NCI-H2081 (cell line): Measurements from ENCODE around the gene NDUFS4.
"Not testable (repeated sequence)": the region's sequence is repeated elsewhere in the genome, so short reads cannot be mapped to it uniquely, and the experiment has no call there.

ENCODE experiments used
- DNase-seq, 2 experiments: peaks; one replicate each; lab custom pipeline; 2025; lab: John Stamatoyannopoulos, UW

NDUFS4 gene

GRCh38 chr5:53560506-53561191, at the start of gene NDUFS4:
NDUFS4 (plus strand) TSS chr5:53560639; CDS start chr5:53560663, 24 bp downstream.
- DNase-seq: peak; percentile 57 to 81

DNA sequence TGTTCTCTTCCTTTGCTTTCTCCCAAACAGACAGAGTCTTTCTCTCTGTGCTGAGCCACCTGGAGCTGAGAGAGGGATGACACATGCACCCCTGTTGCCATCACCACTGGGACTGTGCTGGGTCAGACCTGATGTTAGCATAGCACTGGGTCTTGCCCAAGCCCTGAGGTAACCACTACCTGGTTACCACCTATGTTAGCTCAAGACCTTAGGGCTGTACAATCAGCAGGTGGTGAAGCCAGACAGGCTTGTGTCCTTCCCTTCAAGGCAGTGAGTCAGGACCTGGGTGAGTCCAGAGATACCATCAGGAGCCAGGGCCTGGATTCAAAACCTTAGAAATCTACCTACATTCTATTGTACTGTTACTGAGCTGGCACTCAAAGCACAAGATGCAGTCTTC, 47.9 kb upstream of the NDUFS4 start:
- no peak for DNase-seq

GRCh38 chr5:53515988-53516387, 44.5 kb upstream of the NDUFS4 start:
- DNase-seq: no peak

- no peak for DNase-seq
Measured at GRCh38 chr5:53520813-53521212, 39.6 kb upstream of the NDUFS4 start.

GRCh38 chr5:53537711-53538110, 22.7 kb upstream of the NDUFS4 start:
- no peak for DNase-seq

DNA sequence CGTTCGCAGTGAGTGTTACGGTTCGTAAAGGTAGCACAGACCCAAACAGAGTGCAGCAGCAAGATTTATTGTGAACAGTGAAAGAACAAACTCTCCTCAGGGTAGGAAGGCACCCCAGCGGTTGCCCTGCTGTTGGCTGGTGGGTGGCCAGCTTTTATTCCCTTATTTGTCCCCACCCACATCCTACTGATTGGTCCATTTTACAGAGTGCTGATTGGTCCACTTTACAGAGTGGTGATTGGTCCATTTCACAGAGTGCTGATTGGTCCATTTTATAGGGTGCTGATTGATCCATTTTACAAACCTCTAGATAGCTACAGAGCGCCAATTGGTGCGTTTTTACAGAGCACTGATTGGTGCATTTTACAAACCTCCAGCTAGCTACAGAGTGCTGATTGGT, 19.7 kb upstream of the NDUFS4 start:
- not testable (repeated sequence) for DNase-seq

DNA sequence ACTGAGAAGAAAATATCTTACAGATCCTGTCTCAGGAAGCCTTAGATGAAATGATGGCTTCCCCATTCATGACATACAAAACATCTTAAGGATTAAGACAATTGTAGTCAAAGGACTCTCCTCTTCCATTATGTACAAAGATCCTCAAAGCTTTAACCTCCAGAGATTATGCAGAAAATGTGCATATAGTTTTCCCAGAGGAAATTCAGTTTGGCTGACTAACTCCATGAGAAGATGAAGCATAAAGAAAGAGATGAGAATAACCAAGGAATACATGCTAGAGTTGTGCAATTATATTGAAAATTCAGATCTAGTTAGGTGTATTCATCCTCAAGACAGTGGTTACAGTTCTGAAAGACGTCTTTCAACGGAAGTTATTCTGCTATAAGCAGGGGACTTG, 18.6 kb upstream of the NDUFS4 start:
- no peak for DNase-seq

DNA sequence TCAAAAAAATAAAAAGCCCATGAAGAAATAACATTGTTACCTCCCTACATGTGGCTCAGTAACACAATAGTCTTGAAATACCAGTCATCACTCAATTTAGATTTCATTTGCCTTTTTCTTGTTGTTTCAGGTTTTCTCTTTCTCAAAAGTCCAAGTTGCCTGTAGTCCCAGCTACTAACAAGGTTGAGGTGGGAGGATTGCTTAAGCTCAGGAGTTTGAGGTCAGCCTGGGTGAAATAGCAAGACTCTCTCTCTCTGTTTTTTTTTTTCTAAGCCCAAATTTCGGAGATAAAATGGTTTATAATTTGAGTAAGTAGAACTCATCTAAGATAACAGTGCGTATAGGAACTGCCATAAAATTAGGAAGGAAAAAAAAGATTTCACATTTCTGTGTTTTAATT, 17.5 kb upstream of the NDUFS4 start:
- DNase-seq: no peak

DNA sequence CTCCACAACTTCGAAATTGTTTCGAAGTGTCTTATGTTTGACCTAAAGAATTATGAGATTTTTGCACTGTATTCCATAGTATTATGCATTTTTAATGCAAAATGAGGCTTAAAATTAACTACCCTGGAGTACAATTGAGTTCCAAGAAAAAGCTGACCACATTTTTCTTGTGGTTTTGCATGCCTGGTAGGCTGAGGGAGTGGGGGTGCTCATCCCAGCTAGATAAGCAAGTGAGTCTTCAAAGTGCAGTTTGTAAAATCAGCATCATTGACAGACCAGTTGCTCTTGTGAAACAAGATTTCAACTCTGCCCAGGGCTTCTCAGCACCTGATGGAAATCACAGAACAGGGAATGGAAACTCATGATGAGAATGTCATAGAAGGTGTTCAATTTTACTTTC, 17.0 kb upstream of the NDUFS4 start:
- no peak for DNase-seq

GRCh38 chr5:53545744-53546143, 14.7 kb upstream of the NDUFS4 start:
- no peak for DNase-seq

DNA sequence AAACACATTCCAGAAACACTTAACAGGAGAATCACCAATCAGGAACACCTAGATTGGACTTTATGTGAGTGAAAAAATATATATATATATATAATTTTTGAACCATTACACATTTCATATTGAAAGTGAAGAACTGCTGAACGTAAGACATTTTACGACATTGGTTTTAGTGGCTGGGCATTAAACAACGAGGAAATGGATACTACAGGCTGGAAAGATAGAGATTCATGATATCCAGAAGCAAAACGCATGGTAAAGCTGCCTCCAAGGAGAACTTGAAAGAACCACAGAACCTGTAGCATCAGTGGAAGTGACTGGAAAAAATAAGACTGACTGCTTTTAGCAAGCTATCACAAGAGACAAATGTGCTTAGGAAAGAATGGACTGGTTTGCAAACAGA, 13.2 kb upstream of the NDUFS4 start:
- no peak for DNase-seq

DNA sequence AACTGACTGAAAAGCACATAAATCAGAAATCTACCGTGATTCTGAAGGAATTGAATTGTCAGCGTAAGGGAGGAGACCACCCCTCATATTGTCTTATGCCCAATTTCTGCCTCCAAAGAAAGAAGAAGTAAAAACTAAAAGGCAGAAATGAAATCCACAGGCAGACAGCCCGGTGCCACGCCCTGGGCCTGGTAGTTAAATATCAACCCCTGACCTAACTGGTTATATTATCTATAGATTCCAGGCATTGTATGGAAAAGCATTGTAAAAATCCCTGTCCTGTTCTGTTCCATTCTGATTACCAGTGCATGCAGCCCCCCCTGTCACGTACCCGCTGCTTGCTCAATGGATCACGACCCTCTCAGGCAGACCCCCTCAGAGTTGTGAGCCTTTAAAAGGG, 11.9 kb upstream of the NDUFS4 start:
- not testable (repeated sequence) for DNase-seq

DNA sequence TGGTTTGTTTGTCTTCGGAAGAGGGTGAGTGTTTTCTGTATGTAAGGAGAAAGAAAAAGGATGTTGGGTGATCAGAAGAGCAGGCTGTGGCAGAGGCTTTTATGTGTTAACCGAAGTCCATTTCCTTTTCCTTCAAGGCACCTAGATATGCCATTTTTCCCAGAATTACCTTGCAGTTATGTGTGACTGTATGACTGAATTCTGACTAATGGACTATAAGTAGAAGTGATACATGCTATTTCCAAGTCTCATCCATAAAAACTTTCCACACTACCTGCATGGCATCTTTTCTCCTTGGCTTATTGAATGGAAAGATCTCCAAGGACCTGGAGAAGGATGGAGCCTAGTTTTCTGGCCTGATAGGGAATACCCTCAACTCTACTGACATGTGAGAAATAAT, 10.6 kb upstream of the NDUFS4 start:
- DNase-seq: no peak

DNA sequence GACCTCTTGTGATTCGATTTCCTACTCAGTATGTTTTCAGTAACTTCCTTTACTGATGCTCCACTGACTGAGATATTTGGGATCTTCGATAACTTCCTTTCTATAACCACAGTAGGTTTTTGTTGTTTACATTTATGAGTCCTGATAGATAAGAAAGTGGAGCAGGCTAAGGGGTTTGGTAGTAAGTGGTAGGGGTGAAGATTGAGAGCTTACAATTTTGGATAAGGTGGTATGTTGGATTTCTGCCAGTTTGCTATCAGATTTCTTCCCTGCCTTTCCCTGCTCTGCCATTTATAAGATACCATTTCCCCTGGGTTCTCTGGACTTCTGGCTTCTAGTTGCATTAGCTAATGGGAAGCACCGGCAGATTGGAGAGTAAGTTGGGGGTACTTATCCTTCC, 7.9 kb upstream of the NDUFS4 start:
- DNase-seq: no peak

DNA sequence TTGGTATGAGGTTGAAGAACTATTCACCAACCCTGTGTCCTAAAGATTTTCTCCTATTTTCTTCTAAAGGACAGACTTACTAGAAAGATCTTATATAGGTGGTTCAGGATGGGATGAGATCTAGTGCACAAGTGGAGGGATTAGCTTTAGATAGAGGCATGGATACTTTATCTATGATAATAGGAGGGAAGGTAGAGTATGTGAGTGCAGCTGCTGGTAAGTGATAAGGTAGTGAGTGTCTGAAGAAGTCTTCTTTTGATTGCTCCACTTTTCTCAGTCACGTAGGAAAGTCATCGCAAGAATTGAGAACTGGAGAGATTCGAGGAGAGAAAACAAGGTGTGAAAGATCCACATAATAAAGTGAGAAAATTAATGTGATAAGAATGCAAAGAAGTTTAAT, 6.0 kb upstream of the NDUFS4 start:
- DNase-seq: no peak

GRCh38 chr5:53555160-53555559, 5.3 kb upstream of the NDUFS4 start:
- DNase-seq: no peak

DNA sequence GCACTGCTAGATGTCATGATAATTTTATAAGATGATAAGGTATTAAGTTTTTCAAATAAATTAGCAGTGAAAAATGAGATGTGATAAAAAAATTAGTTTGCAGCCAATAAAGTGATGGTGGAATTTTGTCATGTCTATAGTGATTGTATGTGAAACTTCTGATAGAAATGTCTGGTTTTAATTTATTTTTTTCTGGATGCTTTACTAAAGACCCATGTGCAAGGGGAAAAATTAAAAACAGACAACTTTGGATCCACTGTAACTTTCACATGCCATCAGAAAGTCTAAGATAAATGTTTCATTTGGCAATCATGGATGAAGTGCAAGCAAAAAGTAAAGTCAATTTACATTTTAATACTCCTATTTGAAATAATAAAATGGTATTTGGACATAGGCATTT, 4.4 kb upstream of the NDUFS4 start:
- no peak for DNase-seq

DNA sequence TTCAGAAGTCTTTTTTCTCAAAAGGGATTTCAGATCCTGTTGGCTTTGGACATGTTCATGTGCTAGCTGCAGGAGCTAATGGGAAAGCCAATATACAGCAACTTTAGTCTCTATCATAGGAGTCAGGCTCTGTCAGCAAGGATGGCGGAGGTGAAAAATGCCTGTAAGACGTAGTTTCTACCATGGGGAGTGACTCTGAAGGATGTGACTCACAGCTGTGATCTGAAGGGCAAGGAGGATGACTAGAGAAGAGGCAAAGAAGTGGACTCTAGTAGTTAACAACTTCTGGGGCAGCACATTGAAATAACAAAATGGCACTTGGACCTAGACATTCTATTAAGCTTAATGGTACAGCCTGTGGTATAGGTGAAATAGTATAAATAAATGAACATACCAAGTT, 3.1 kb upstream of the NDUFS4 start:
- no peak for DNase-seq

DNA sequence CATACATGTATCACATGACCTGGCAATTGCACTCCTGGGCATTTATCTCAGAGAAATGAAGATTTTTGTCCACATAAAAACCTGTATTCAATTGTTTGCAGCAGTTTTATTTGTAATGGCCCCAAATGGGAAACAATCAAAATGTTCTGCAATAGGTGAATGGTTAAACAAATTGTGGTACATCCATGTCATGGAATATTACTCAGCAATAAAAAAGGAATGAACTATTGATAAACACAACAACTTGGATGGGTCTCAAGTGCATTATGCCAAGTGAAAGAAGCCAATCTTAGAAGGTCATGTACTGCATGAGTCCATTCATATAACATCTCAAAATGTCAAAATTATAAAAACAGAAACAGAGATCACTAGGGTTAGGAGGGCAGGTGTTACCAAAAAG, 1.5 kb upstream of the NDUFS4 start:
- no peak for DNase-seq

DNA sequence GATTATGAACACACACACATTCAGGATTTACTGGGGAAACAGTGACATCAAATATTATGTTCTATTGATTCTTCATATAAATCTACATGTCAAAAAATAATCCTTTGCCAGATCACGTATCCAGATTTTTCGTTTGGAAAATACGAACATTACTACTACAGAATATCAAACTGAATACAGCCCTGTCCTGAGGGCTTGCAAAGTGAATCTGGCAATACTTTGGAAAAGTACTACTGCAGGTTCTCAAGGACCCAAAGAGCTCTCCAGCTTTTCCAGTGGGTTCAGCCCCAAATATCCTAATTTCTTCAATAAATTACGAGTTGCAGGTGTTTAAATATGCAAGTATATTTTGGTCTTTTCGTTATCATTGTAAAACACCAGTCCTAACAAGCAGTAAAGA, 411 bp upstream of the NDUFS4 start:
- peak in 1 of 2 experiments; percentile 5 for DNase-seq

DNA sequence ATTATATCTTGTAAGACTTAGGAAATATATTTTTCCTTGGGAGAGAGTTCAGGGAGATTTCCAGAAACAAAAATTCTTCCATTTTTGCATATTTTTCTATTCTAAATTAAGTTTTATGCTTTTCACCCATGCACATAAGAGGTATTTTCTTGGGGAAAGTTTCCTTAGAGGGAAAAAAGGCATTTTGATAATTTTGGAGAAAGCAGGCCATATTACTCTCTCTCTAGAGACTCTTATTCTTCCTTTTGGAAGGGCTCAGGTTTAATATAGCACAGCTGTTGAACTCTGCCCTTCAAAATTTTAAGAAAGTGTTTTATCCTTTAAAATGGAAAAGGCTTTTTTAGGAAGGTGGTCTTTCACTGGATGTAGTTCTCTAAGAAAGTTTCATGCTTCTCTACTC, 8.0 kb downstream of the NDUFS4 start:
- no peak for DNase-seq

DNA sequence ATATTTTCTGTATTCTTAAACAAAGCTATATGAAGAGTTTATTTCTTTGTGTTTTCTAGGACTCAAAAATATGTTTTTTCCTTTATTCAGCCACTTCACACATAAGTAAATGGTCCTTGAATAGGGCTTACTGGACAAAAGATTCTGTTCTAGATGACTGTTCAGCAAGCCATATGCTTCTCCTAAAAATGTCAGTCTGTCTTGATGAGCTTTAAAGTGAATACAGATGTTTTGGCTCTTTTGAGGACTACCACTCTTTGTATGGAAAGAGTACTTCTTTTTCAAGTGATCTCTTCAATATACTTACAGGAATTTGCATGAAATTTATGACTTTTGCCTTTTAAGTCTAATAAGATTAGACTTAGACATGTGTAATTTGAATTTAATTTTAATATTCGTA, 8.4 kb downstream of the NDUFS4 start:
- DNase-seq: no peak

GRCh38 chr5:53569453-53569852, 9.0 kb downstream of the NDUFS4 start:
- no peak for DNase-seq

DNA sequence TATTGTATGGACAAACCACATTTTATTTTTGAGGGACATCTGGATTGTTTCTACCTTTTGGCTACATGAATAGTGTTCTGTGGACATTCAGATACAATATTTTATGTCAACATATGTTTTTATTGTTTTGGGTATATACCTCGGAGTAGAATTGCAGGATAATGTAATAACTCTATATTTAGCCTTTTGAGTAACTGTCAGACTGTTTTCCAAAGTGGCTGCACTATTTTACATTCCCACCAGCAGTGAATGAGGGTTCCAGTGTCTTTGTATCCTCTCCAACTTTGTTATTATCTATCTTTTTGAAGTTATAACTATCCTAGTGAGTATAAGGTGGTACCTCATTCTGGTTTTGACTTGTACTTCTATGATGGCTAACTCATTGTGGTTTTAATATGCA, 11.0 kb downstream of the NDUFS4 start:
- DNase-seq: no peak

DNA sequence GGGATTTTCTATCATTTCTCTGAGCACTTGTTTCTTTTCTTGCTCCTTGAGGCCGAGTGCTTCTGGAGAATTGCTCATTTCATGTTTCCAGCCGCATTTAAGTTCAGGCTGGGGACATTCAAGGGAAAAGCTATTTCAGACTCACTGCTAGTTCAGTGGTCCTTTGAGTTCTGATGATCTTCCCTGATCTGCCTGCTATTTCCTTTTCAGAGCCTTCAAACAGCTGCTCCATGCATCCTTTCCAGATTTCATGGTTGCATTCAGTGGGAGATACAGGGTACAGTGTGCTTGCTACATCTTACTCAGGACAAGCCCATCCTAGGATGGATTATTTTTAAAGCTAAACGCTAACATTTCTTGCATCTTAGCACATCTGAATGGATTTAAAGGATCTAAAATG, 14.7 kb downstream of the NDUFS4 start:
- DNase-seq: no peak
